WERI-Rb-1 (cell line): ENCODE measurements around the gene PPEF2.

ENCODE experiments used
- DNase-seq: peaks from one replicate; pipeline ENCODE4 v3.0.0-alpha.2; 2020
- H3K27ac ChIP-seq: fragments of 250-450 bp; sonication (Bioruptor Pico); 2 replicates; pipeline ENCODE4 v1.5.1; 2020; ENCODE audit warnings: mild to moderate bottlenecking, moderate library complexity
- H3K27me3 ChIP-seq: fragments of 250-450 bp; sonication (Bioruptor Pico); 2 replicates; pipeline ENCODE4 v1.5.1; 2021; ENCODE audit warnings: mild to moderate bottlenecking, low read depth, moderate library complexity; ENCODE audit not compliant: insufficient read depth, severe bottlenecking
- H3K36me3 ChIP-seq: fragments of 250-450 bp; sonication (Bioruptor Pico); 2 replicates; pipeline ENCODE4 v1.5.1; 2020; ENCODE audit warnings: mild to moderate bottlenecking, moderate library complexity
- H3K4me3 ChIP-seq: 2 replicates; pipeline ENCODE4 v1.5.1; 2011; ENCODE audit warnings: low read depth, mild to moderate bottlenecking, control low read depth, low read length
- H3K9me3 ChIP-seq: fragments of 250-450 bp; sonication (Bioruptor Pico); 2 replicates; pipeline ENCODE4 v1.5.1; 2021; ENCODE audit warnings: mild to moderate bottlenecking, moderate library complexity; ENCODE audit not compliant: severe bottlenecking
- TF ChIP-seq, protein P1 (sequence below): IDR thresholded peaks from 2 replicates; pipeline ENCODE4 v1.5.1; 2011; ENCODE audit warnings: low read depth, mild to moderate bottlenecking, control low read depth, inconsistent platforms, low read length

PPEF2 gene

DNA sequence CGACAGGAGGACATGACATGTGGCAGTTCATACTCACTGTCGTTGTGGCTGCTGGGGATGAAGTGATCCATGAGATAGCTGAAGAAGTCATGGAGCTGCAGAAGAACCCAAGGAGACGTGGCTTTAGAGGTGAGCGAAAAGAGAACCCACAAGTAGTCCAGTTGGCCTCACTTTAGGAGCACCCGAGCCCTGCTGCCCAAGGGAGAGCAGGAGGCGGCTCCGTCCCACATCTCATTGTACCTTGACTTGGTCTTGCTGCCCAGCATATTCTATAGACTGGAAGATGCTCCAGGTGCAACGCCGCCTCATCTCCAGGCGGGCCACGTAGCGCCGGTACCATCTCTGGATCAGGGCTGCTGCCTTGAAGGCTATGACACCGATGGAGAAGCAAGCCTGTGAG, 10.6 kb downstream of the PPEF2 start:
- TF ChIP-seq, protein P1, sequence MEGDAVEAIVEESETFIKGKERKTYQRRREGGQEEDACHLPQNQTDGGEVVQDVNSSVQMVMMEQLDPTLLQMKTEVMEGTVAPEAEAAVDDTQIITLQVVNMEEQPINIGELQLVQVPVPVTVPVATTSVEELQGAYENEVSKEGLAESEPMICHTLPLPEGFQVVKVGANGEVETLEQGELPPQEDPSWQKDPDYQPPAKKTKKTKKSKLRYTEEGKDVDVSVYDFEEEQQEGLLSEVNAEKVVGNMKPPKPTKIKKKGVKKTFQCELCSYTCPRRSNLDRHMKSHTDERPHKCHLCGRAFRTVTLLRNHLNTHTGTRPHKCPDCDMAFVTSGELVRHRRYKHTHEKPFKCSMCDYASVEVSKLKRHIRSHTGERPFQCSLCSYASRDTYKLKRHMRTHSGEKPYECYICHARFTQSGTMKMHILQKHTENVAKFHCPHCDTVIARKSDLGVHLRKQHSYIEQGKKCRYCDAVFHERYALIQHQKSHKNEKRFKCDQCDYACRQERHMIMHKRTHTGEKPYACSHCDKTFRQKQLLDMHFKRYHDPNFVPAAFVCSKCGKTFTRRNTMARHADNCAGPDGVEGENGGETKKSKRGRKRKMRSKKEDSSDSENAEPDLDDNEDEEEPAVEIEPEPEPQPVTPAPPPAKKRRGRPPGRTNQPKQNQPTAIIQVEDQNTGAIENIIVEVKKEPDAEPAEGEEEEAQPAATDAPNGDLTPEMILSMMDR, result no peak
- Histone ChIP-seq H3K27me3 (no peaks in the 10 kb centered on the region), H3K27ac (no peak overlapping the region), H3K4me3 (no peak overlapping the region), H3K9me3 (no peaks in the 10 kb centered on the region), H3K36me3 (no peaks in the 10 kb centered on the region)
- DNase-seq, result no peak

DNA sequence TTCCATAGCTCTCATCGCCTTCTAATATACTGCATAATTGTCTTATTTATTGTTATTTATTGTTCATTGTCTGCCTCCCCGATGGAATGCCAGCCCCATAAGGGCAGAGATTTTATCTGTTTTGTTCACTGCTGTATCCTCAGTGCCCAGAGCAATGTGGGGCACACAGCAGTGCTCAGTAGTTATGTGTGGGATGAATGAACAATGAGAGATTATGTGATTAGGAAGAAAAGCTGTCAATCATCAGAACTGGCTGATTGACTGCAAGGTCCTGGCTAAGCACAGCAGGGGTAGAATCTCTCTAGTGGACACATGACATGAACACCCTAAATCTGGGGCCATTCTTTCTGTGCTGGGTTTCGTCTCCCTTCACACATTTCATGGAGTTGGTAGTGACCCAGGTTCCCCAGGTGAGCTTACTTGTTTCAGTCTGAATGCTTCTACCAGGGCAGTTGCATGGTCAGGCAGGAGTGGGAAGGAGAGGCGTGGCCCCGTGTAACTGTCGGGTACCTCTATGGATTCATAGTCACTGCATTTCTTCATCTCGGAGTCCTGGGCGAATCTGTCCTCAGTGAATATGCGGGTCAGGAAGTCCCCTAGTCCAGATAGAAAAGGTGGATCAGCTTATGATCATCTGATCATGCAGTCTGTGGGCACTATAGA, 12.6 kb downstream of the PPEF2 start:
- Histone ChIP-seq H3K4me3 (no peak overlapping the region), H3K36me3 (no peaks in the 10 kb centered on the region), H3K27ac (no peak overlapping the region), H3K27me3 (no peaks in the 10 kb centered on the region), H3K9me3 (no peaks in the 10 kb centered on the region)
- DNase-seq, result no peak
- TF ChIP-seq, protein P1, result no peak

DNA sequence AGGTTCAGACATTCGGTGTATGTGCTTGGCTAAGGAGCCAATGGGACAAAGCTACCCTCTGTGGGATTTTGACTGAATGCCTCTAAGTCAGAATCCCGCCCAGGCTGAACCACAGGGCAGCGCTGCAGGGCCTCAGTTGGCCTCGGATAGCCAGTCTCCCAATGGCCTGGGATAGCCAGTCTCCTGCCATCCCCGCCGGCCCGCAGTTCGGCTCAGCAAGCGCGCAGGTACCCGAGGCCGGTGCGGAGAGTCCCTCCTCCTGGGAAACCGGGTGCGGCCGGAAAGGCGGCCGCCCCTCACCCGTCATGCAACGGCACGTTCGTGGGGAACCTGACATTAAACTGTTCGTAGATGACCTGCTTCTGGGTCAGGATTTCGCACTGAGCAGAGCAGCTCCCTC, 16.1 kb downstream of the PPEF2 start:
- Histone ChIP-seq H3K4me3 (no peak overlapping the region), H3K36me3 (no peaks in the 10 kb centered on the region), H3K9me3 (no peaks in the 10 kb centered on the region), H3K27ac (no peak overlapping the region), H3K27me3 (no peaks in the 10 kb centered on the region)
- DNase-seq, result no peak
- TF ChIP-seq, protein P1, result no peak

DNA sequence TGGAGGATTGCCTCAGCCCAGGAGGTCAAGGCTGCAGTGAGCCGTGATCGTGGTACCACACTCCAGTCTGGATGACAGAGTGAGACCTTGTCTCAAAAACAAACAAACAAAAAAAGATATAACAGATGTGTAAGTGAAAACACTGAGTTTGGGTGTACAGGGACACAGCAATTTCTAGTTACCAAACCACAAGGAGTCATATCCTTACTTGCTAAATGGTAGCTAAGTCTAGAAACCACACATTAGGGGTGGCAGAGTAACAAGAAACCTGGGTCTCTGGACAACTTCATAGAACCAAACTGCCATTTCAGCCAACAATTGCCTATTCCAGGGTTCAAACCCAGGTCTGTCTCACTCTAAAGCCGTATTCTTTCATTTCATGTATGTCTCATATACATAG, 20.8 kb downstream of the PPEF2 start:
- DNase-seq, result no peak
- Histone ChIP-seq H3K36me3 (no peaks in the 10 kb centered on the region), H3K4me3 (no peak overlapping the region), H3K9me3 (no peaks in the 10 kb centered on the region), H3K27me3 (no peaks in the 10 kb centered on the region), H3K27ac (no peak overlapping the region)
- TF ChIP-seq, protein P1, result no peak

DNA sequence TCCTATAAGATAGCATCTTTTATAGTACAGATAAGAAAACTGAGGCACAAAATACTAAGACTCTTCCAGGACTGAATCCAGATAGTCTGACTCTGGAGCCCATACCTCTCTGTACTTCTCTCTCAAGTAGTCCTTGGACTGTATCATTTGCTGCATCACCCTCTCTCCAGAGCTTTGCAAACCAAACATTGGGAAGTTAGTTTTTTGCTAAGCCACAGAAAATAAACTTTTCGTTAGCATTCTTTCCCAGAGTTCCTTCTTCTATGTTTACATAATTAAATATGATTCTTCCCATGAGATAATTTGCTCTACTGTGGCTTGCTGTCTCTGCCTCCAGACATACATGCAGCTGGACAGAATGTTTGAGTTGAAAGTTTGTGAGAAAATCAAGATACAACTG, 22.0 kb downstream of the PPEF2 start:
- no peak for DNase-seq
- Histone ChIP-seq H3K27me3 (no peaks in the 10 kb centered on the region), H3K9me3 (no peaks in the 10 kb centered on the region), H3K27ac (no peak overlapping the region), H3K36me3 (no peaks in the 10 kb centered on the region), H3K4me3 (no peak overlapping the region)
- TF ChIP-seq, protein P1, result no peak

GRCh38 chr4:75878246-75878756, 24.0 kb downstream of the PPEF2 start:
- DNase-seq, result no peak
- Histone ChIP-seq H3K9me3 (no peaks in the 10 kb centered on the region), H3K4me3 (no peak overlapping the region), H3K36me3 (no peaks in the 10 kb centered on the region), H3K27me3 (no peaks in the 10 kb centered on the region), H3K27ac (no peak overlapping the region)
- TF ChIP-seq, protein P1, result no peak
